ENCODE data around the gene ARL13B.
"Not testable (repeated sequence)": the region's sequence is repeated elsewhere in the genome, so short reads cannot be mapped to it uniquely, and the experiment has no call there.

ARL13B gene

GRCh38 chr3:93979850-93980676 lies at the start of gene ARL13B:
Gene ARL13B, plus strand, starts transcription at chr3:93980155. Its CDS starts 269 bp downstream, at chr3:93980424.
- Histone ChIP-seq H3K27me3 (ENCODE audit: low read depth, low read length) (no peaks in the 10 kb centered on the region), H3K4me1 (ENCODE audit: control insufficient read depth in 1 of 2, insufficient read depth in 2 of 2, low read length in 2 of 2) (peaks cover 0 to 16% of the 10 kb centered on the region in 2 donors), H3K4me3 (ENCODE audit: low read depth in 1 of 2, low read length in 2 of 2) (peak within 1 kb of the TSS; percentile 81 to 83), H3K27ac (ENCODE audit: low read length) (peak within 1 kb of the TSS; percentile 86), H3K9me3 (ENCODE audit: control insufficient read depth in 1 of 2, low read length in 2 of 2) (no peaks in the 10 kb centered on the region), H3K36me3 (ENCODE audit: control insufficient read depth in 1 of 2, insufficient read depth in 2 of 2, low read length in 2 of 2) (no peaks in the 10 kb centered on the region)

DNA sequence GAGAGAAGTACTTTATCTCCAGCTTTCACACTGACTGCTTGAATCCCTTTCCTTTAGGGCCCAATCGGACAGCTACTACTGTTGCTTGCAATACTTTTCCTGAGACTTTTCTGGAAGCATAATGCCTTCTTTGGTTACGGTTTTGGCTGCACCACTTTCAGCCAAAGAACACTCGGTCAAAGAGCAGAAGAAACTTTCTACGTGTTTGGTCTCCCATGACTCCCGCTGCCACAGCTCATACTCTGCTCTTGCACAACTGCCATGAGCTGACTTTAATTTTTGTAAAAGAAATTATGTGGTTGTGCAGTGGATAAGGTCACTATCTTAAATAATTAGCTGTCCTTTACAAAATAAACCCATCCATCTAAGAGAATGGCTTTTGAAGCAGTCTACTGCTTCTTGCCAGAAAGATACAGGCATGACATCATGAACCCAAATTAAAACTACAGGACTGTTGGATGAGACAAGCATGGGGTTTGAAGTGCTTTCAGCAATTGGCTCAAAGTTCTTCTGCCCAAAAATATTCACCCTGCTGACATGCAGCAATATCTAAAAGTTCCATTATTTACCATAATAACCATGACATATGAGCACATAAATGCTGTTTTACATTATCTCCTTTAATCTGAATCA lies 48.2 kb upstream of the ARL13B start:
- no peak overlapping the region for H3K27ac ChIP-seq (ENCODE audit: low read length)
- H3K36me3 ChIP-seq (ENCODE audit: control insufficient read depth in 1 of 2, insufficient read depth in 2 of 2, low read length in 2 of 2) = no peaks in the 10 kb centered on the region
- H3K9me3 ChIP-seq (ENCODE audit: control insufficient read depth in 1 of 2, low read length in 2 of 2) = no peaks in the 10 kb centered on the region
- H3K27me3 ChIP-seq (ENCODE audit: low read depth, low read length) = no peaks in the 10 kb centered on the region
- no peaks in the 10 kb centered on the region for H3K4me1 ChIP-seq (ENCODE audit: control insufficient read depth in 1 of 2, insufficient read depth in 2 of 2, low read length in 2 of 2)
- no peak overlapping the region for H3K4me3 ChIP-seq (ENCODE audit: low read depth in 1 of 2, low read length in 2 of 2)

- H3K27me3 ChIP-seq (ENCODE audit: low read depth, low read length) = no peaks in the 10 kb centered on the region
- no peaks in the 10 kb centered on the region for H3K4me1 ChIP-seq (ENCODE audit: control insufficient read depth in 1 of 2, insufficient read depth in 2 of 2, low read length in 2 of 2)
- no peaks in the 10 kb centered on the region for H3K36me3 ChIP-seq (ENCODE audit: control insufficient read depth in 1 of 2, insufficient read depth in 2 of 2, low read length in 2 of 2)
- H3K27ac ChIP-seq (ENCODE audit: low read length) = no peak overlapping the region
- H3K4me3 ChIP-seq (ENCODE audit: low read depth in 1 of 2, low read length in 2 of 2) = no peak overlapping the region
- no peaks in the 10 kb centered on the region for H3K9me3 ChIP-seq (ENCODE audit: control insufficient read depth in 1 of 2, low read length in 2 of 2)
Measured at GRCh38 chr3:93934366-93935046, 45.4 kb upstream of the ARL13B start.

DNA sequence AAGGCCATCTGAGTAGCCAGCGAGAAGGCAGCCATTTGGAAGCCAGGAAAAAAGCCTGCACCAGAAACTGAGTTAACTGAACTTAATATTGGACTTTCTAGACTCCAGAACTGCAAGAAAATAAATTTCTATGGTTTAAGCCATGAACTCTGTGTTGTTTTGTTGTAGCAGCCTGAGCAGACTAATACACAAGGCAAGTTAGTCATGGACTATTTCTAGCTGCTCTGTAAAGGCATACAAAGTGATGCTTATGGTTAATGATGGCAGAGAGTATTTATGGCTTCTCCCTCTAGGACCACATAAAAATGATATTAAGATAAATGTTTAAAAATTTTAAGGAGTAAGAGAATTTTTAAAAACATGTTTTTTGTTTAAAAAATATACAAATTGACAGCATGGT lies 43.4 kb upstream of the ARL13B start:
- H3K9me3 ChIP-seq (ENCODE audit: control insufficient read depth in 1 of 2, low read length in 2 of 2) = no peaks in the 10 kb centered on the region
- no peaks in the 10 kb centered on the region for H3K27me3 ChIP-seq (ENCODE audit: low read depth, low read length)
- no peak overlapping the region for H3K4me3 ChIP-seq (ENCODE audit: low read depth in 1 of 2, low read length in 2 of 2)
- no peak overlapping the region for H3K27ac ChIP-seq (ENCODE audit: low read length)
- no peaks in the 10 kb centered on the region for H3K4me1 ChIP-seq (ENCODE audit: control insufficient read depth in 1 of 2, insufficient read depth in 2 of 2, low read length in 2 of 2)
- no peaks in the 10 kb centered on the region for H3K36me3 ChIP-seq (ENCODE audit: control insufficient read depth in 1 of 2, insufficient read depth in 2 of 2, low read length in 2 of 2)

DNA sequence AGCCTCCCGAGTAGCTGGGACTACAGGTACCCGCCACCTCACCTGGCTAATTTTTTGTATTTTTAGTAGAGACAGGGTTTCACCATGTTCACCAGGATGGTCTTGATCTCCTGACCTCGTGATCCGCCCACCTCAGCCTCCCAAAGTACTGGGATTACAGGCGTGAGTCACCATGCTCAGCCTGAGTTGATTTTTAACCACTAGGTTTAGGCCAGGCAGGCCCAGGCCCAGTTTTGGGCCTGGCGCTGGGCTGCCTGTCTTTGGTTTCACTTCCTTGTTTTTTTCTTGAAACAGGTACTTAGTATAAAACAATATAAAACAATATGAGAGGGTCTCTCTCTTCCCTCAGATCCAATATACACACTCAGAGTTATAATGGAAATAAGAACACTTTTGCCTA lies 42.5 kb upstream of the ARL13B start:
- H3K36me3 ChIP-seq (ENCODE audit: control insufficient read depth in 1 of 2, insufficient read depth in 2 of 2, low read length in 2 of 2); H3K4me3 ChIP-seq (ENCODE audit: low read depth in 1 of 2, low read length in 2 of 2); H3K27ac ChIP-seq (ENCODE audit: low read length); H3K27me3 ChIP-seq (ENCODE audit: low read depth, low read length); H3K4me1 ChIP-seq (ENCODE audit: control insufficient read depth in 1 of 2, insufficient read depth in 2 of 2, low read length in 2 of 2); H3K9me3 ChIP-seq (ENCODE audit: control insufficient read depth in 1 of 2, low read length in 2 of 2): not testable (repeated sequence)

DNA sequence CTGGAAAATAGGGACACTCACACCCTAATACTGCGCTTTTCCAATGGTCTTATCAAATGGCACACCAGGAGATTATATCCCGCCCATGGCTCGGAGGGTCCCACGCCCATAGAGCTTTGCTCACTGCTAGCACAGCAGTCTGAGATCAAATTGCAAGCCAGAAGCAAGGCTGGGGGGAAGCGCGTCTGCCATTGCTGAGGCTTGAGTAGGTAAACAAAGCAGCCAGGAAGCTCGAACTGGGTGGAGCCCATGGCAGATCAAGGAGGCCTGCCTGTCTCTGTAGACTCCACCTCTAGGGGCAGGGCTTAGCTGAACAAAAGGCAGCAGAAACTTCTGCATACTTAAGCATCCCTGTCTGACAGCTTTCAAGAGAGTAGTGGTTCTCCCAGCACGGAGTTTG lies 30.0 kb upstream of the ARL13B start:
- H3K4me3 ChIP-seq (ENCODE audit: low read depth in 1 of 2, low read length in 2 of 2); H3K36me3 ChIP-seq (ENCODE audit: control insufficient read depth in 1 of 2, insufficient read depth in 2 of 2, low read length in 2 of 2); H3K9me3 ChIP-seq (ENCODE audit: control insufficient read depth in 1 of 2, low read length in 2 of 2); H3K27ac ChIP-seq (ENCODE audit: low read length); H3K27me3 ChIP-seq (ENCODE audit: low read depth, low read length); H3K4me1 ChIP-seq (ENCODE audit: control insufficient read depth in 1 of 2, insufficient read depth in 2 of 2, low read length in 2 of 2): not testable (repeated sequence)

- Histone ChIP-seq H3K27ac (ENCODE audit: low read length) (no peak overlapping the region), H3K4me1 (ENCODE audit: control insufficient read depth in 1 of 2, insufficient read depth in 2 of 2, low read length in 2 of 2) (no peaks in the 10 kb centered on the region), H3K9me3 (ENCODE audit: control insufficient read depth in 1 of 2, low read length in 2 of 2) (no peaks in the 10 kb centered on the region), H3K27me3 (ENCODE audit: low read depth, low read length) (no peaks in the 10 kb centered on the region), H3K4me3 (ENCODE audit: low read depth in 1 of 2, low read length in 2 of 2) (no peak overlapping the region), H3K36me3 (ENCODE audit: control insufficient read depth in 1 of 2, insufficient read depth in 2 of 2, low read length in 2 of 2) (no peaks in the 10 kb centered on the region)
Measured at GRCh38 chr3:93961026-93961425, 18.9 kb upstream of the ARL13B start.

DNA sequence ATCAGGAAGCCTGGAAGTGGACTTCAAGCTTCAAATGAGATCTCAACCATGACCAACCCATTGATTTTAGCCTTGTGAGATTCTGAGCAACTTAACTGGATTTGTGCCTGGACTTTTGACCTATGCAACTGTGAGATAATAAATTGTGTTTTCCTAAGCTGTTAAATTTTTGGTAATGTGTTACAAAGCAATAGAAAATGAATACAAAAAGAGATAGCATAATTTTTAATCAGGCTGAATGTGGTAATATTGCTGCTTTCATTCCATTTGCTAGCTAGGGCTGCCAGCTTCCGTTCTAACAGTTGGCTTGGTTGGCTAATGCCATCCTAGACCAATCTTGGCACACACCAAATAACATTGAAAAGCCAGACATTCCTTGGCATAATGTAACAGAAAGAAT lies 18.5 kb upstream of the ARL13B start:
- Histone ChIP-seq H3K36me3 (ENCODE audit: control insufficient read depth in 1 of 2, insufficient read depth in 2 of 2, low read length in 2 of 2) (no peaks in the 10 kb centered on the region), H3K27ac (ENCODE audit: low read length) (no peak overlapping the region), H3K9me3 (ENCODE audit: control insufficient read depth in 1 of 2, low read length in 2 of 2) (no peaks in the 10 kb centered on the region), H3K4me1 (ENCODE audit: control insufficient read depth in 1 of 2, insufficient read depth in 2 of 2, low read length in 2 of 2) (no peaks in the 10 kb centered on the region), H3K4me3 (ENCODE audit: low read depth in 1 of 2, low read length in 2 of 2) (no peak overlapping the region), H3K27me3 (ENCODE audit: low read depth, low read length) (no peaks in the 10 kb centered on the region)

DNA sequence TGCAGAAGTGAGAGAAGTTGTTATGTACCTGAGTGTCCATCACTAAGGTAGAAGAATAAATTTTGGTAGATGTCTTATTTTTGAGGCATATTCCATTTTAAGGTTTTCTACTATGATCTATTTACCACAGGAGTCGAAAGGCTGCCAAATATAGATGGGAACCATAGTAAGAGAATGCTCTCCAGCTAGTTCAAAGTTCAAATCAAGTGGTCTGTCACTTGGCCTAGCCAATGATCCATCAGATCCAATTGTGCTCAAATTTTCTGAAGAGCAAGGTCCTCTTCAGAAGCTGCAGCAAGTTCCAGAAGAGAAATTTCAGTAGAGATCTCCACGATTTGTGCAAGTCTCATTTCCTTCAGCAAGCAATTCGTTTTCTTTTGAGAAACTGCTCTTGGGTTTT lies 17.2 kb upstream of the ARL13B start:
- Histone ChIP-seq H3K27ac (ENCODE audit: low read length) (no peak overlapping the region), H3K4me3 (ENCODE audit: low read depth in 1 of 2, low read length in 2 of 2) (no peak overlapping the region), H3K4me1 (ENCODE audit: control insufficient read depth in 1 of 2, insufficient read depth in 2 of 2, low read length in 2 of 2) (no peaks in the 10 kb centered on the region), H3K36me3 (ENCODE audit: control insufficient read depth in 1 of 2, insufficient read depth in 2 of 2, low read length in 2 of 2) (no peaks in the 10 kb centered on the region), H3K27me3 (ENCODE audit: low read depth, low read length) (no peaks in the 10 kb centered on the region), H3K9me3 (ENCODE audit: control insufficient read depth in 1 of 2, low read length in 2 of 2) (no peaks in the 10 kb centered on the region)

DNA sequence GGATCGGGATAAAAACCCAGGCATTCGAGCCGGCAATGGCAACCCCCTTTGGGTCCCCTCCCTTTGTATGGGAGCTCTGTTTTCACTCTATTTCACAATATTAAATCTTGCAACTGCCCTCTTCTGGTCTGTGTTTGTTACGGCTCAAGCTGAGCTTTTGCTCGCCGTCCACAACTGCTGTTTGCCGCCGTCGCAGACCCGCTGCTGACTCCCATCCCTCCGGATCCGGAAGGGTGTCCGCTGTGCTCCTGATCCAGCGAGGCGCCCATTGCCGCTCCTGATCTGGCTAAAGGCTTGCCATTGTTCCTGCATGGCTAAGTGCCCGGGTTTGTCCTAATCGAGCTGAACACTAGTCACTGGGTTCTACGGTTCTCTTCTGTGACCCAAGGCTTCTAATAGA lies 14.8 kb upstream of the ARL13B start:
- H3K4me1 ChIP-seq (ENCODE audit: control insufficient read depth in 1 of 2, insufficient read depth in 2 of 2, low read length in 2 of 2); H3K36me3 ChIP-seq (ENCODE audit: control insufficient read depth in 1 of 2, insufficient read depth in 2 of 2, low read length in 2 of 2); H3K27me3 ChIP-seq (ENCODE audit: low read depth, low read length); H3K9me3 ChIP-seq (ENCODE audit: control insufficient read depth in 1 of 2, low read length in 2 of 2); H3K27ac ChIP-seq (ENCODE audit: low read length); H3K4me3 ChIP-seq (ENCODE audit: low read depth in 1 of 2, low read length in 2 of 2): not testable (repeated sequence)

DNA sequence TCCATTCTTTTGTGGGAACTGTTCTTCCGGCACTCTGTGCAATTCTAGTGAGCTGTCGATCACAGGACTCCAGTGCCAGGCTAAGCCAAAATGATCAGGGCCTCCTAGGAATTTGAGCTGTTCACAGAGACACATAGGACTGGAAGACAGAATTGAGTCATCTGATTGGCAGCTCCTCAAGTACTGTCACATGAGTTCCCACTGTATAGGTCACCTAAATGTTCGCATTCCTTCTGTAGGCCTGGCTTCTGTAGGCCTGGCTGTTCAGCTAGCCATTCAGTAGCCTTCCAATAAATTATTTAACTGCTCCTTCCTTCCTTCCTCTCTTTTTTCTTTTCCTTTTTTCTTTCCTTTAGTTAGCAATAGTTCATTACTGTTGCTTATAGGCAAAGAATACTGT lies 10.5 kb upstream of the ARL13B start:
- H3K36me3 ChIP-seq (ENCODE audit: control insufficient read depth in 1 of 2, insufficient read depth in 2 of 2, low read length in 2 of 2) = no peaks in the 10 kb centered on the region

More for the DNA sequence above, 10.5 kb upstream of the ARL13B start:
- Histone ChIP-seq H3K27me3 (ENCODE audit: low read depth, low read length) (no peaks in the 10 kb centered on the region), H3K27ac (ENCODE audit: low read length) (no peak overlapping the region), H3K4me3 (ENCODE audit: low read depth in 1 of 2, low read length in 2 of 2) (no peak overlapping the region), H3K4me1 (ENCODE audit: control insufficient read depth in 1 of 2, insufficient read depth in 2 of 2, low read length in 2 of 2) (peaks cover 0 to 3% of the 10 kb centered on the region in 2 donors), H3K9me3 (ENCODE audit: control insufficient read depth in 1 of 2, low read length in 2 of 2) (no peaks in the 10 kb centered on the region)
